HUDEP-2 (cell line): ENCODE results near the gene ALDH18A1.

Experiments used
- DNase-seq, 76 experiments: peaks; one replicate each; lab custom pipeline; 2025; ENCODE audit not compliant: unreplicated experiment in 76 of 76; lab: John Stamatoyannopoulos, UW

ALDH18A1 gene

GRCh38 chr10:95559471-95559870, 97.0 kb downstream of the ALDH18A1 start:
- DNase-seq: peak in 3 of 76 experiments; percentile 6 to 16 (median 16)

GRCh38 chr10:95558593-95559320, 97.8 kb downstream of the ALDH18A1 start:
- DNase-seq: no peak

GRCh38 chr10:95556994-95557767, 99.3 kb downstream of the ALDH18A1 start:
- no peak for DNase-seq
